ENCODE measurements around the gene TMEM236.

The TMEM236 gene

DNA sequence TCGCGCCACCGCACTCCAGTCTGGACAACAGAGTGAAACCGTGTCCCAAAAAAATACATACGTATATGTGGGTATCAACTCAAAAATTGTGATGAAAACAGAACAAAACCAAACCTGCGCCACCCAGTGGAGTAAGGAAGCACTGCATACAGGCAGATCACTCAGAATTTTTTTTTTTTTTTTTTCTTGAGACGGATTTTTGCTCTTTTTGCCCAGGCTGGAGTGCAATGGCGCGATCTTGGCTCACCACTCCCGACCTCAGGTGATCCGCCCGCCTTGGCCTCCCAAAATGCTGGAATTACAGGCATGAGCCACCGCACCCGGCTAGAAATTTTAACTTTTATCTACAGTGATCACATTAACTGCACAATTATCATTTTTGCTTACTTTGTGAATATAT, 9.1 kb upstream of the TMEM236 start:
- DNase-seq: peak; percentile 66

DNA sequence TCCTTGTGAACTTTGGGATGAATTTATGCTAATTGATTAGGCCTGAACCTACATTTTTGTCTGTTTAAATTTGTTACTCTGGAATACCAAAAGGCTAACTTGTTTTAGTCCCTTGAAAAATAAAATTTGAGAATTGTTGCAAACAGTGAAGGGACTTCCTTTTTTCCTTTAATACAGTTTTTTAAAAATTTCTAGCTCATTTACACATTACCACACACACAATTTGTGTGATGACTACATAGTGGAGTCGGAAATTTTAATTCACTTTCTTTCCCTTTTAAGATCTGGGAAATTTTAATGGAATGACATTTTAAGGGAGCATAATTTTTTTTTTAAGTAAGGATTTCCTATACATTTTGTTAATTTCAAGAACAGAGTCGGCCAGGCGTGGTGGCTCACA, 8.6 kb upstream of the TMEM236 start:
- DNase-seq: no peak

DNA sequence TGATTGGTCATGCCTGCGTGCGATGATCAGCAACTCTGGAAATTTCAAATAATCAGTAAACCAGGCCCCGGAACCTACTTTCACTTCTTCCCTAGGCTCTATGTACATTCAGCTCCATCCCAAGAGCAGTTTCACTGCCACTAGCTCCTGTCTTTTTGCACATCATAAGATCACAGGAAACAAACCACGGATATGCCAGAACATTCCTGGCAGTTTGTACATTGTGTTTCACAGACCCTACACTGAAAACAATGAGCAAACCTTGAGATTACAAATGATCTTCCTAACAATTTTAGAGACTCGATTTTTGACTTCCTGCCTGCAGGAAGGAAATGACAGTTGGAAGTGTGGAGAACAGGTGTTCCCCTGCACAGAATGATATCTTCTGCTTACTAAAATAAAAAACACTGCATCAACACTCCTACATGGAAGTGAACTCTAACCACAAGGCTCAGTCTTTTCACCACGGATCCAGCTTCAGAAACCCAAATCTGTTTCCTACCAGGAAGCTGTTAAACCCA, 7.6 kb upstream of the TMEM236 start:
- no peak for DNase-seq

DNA sequence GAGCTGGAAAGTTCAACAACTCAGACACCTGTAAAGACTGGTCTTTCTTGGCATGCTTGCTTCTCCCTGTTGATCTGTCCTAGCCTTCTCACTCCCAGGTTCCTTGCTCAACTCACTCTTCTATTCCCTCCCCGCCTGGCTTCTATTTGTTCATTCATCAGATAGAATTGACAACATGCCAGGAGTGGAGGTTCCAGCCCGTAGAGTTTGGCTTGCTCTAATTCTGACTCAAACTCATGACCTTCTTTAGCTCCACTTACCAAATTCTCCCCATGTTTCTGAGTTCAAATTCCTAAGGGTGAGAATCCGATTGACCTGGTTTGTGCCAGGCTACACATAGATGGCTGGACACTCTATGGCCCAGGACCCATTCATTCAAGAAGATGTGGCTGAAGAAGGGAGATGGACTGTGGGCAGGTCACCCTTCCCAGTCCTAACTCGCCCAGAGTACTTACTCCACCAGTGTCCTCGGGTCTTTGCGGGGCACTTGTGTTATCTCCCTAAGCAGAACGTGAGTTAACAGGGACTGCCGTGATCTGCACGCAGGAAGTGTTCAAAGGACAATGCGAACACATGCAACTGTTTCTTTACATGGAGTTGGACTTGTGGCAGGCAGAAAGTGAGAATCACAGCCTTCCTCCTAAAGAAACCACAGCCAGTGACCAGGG, 4.0 kb upstream of the TMEM236 start:
- no peak for DNase-seq

DNA sequence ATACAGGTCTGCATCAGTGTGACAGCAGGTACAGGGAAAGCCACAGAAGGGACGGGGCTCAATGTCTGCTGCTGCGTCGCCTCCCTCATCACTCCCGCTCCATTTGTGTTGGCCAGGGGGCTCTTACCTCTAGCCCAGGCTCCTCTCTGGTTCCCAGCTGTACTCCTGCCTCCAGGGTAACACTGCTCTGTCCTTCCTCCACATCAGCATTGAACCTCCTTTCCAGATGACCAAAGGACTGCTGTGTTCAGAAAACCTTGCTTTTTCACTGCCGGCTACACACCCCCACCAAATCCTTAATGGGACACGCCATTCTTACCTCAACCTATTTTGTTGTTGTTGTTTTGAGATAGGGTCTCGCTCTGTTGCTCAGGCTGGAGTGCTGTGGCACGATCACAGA, 2.1 kb upstream of the TMEM236 start:
- no peak for DNase-seq

DNA sequence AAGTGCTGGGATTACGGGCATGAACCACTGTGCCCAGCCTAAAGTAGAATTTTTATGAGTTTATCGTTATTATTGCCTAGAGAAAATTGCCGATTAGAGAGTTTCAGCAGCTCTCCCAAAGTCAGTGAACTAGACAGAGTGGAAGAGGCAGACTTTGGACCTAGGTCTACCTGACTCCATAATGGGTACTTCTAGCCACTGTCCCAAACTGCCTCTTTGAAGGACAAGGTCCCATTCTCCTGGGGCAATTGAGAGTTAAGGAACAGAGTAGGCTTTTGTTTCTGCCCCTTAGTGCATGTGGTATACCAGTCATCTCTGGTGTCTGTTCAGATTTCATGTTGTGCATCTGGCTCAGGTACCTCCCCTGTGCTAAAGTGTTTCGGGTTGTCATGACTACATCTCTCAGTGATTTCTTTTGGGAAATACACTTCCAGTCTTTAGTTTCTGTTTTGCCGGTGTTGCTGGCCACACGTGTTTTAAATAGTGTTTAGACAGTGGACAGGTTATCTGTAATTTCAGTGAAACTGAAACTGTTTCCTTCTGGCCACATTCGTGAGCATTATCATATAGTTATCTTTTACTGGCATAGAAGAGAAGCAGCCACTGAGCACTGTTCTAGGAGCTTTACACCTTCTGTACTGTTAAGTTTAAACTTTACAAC, 4.7 kb downstream of the TMEM236 start:
- no peak for DNase-seq

DNA sequence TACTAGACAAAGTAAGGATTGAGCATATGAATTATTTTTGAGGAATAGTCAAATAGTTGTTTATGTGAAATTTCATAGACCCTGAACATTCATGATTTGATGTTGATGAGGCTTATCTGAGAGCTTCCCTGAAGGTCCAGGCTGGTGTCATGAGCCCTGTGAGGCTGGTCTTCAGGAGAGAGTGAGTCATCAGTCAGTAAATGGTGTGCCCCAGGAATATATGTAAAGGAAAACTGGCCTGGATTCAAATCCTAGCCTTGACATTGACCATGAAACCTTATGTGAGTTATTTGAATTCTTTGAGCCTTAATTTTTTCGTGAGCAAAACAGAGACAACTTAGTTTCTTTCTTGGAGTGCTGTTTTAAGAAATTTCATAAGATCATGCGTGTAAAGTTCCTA, 6.2 kb downstream of the TMEM236 start:
- DNase-seq: no peak

DNA sequence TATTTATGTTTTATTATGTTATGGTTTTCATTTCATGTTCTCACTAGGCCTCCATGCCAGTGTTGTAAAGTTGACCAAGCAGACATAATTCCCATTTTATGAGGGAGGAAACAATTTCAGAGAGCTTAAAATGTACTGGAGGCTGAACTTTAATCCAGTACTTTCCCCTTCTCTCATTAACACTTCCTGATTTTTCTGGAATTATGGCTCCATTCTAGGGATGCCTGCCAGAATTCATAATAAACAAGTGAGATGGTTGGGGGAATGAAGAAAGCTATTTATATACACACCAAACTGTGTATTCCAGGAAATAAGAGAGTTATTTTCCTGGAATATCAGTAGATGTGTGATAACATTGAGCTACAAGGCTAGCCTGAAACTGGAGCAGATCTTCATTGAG, 6.9 kb downstream of the TMEM236 start:
- DNase-seq: no peak

DNA sequence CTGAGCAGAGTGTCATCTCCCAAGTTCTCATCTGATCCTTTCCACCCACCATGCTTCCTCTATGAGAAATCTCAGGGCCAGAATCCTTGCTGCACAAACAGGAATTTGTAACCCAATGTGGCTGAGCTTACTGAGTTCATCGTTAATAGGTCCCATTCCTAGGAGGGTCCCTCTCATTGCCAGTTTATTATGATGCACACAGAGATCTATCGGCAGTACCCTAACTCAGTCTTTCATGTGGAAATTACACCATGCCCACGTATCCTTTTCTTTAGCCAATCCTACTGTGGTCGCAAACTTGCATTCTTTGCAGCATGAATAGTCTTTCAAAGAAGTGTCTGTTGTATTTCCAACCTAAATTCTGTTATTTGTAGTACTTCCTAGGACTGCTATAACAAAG, 12.1 kb downstream of the TMEM236 start:
- no peak for DNase-seq

DNA sequence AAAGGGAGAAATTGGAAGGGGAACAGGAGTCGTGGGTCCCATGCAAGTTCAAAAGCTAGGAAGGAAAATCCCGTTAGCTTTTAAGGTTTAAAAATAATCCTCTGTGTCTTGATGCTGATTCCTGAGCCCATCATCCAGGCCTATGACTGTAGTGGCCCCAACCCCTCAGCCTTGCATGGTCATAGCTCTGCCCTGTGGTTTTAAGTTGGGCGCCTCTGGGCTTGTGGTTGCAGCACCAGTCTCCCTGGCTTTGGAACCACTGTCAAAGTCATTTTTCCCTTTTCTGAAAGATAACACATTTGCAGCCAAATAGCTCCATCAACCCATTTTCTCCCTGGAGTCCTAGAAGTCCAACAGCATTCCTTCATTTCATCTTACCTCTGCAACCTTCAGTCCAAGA, 13.6 kb downstream of the TMEM236 start:
- no peak for DNase-seq

DNA sequence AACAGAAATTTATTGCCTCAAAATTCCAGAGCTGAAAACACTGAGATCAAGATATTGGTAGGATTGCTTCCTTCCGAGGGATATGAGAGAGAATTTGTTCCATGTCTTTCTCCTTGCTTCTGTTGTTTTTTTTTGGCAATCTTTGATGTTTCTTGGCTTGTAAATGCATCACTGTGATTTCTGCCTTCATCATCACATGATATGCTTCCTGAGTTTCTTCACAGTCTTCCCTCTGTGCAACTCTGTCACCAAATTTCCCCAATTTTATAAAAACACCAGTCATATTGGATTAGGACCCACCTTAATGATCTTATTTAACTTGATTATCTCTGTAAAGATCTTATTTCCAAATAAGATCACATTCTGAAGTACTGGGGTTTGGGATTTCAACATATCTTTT, 14.7 kb downstream of the TMEM236 start:
- no peak for DNase-seq

DNA sequence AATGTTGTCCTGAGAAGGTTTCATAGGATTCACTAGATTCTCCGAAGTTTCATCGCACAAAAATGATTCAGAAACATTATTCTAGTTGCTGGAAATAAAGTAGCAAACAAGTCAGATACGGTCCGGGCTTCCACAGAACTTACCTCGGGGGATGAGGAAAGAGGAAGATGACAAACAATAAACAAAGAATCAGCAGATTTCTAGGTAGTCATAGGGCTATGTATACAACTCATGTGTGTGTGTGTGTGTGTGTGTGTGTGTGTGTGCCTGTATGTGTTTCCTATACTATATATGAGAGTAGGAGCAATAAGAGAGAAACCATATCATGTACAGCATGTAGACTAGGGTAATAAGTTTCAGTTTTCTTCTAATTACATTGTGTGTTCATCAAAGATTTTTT, 16.5 kb downstream of the TMEM236 start:
- DNase-seq: no peak

DNA sequence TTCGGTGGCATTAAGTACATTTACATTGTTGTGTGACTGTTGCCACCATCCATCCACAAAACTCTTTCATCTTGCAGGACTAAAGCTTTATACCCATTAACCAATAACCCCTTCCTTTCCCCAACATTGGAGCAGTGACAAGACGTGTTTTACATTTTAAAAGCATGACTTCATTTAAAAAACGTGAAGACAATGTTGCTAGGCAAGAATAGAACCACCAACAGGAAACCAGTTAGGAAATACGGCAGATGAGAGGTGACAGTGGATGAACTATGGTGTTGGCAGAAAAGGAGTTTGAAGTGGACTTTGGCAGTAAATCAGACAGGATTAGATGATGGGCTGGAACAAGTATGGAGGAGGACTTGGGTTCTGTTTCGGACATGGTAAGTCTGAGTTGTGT, 17.0 kb downstream of the TMEM236 start:
- no peak for DNase-seq

DNA sequence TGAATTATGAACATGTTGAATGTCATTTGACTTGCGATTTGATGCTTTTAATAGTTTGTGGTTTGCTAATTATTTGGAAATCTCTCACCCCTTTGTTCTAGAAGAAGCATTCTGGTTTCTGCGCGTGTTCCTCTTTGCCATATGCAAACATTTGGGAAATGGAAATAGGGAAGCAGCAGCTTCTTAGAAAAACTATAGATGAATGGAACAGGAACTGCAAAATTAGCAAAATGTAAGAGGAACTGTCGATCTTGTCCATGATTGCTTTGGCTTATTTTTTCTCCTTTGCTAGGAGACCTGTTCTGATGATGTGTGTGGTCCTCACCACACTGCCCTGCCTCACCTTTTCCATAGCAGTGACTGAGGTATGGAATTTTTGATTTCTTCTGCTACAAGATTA, 19.0 kb downstream of the TMEM236 start:
- DNase-seq: no peak

DNA sequence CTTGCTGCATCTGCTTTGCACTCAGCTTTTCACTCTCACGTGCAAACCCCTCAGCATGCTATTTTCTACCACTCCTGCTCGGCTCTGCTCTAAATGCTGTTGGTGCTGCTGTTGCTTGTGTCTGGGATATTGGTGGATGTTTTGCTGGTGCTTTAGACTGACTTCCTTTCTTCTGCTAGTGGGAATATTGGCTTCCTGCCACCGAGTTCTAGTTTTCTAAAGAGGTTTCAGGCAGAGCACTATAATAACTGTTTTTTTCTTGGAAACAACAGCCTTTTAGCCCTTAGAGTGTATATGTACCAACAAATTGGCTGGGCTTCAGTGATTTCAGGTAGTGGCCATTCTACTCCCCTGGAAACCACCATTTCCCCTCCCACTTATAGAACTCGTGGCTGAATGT, 27.8 kb downstream of the TMEM236 start:
- DNase-seq: no peak

DNA sequence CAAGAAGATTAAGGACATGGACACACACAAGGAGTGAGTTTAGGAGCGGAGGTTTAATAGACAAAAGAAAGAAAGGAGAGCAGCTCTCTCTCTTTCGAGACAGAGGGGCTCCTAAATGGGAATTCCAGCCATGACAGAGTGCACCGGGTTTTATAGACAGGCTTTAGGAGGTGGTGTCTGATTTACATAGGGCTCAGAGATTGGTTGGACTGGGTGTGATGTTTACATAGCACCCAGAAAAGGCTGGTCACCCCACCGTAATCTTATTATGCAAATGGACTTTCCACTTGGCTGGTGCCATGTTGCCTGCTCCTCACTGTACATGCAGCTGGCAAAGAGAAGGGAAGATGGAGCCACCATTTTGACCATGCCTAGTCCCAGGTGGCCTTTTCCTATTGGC, 28.7 kb downstream of the TMEM236 start:
- DNase-seq: no peak

DNA sequence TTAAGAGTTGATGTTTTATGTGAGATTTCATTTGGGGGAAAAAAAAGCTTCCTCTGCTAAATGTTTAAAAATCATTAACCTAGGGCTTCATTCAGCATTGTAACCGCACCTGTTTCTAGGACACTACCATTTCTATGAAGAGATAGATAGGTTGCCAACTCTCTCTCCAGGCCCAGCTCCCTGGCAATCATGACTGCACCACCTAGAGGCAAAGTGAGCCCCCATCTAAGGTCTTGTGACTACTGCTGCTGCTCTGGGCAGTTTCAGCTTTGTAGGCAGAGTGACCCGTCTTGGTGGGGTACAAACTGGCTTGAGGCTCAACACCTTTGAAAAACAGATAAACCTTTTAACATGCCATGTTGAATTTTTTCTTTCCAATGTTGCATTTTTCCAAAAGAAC, 29.9 kb downstream of the TMEM236 start:
- DNase-seq: no peak

DNA sequence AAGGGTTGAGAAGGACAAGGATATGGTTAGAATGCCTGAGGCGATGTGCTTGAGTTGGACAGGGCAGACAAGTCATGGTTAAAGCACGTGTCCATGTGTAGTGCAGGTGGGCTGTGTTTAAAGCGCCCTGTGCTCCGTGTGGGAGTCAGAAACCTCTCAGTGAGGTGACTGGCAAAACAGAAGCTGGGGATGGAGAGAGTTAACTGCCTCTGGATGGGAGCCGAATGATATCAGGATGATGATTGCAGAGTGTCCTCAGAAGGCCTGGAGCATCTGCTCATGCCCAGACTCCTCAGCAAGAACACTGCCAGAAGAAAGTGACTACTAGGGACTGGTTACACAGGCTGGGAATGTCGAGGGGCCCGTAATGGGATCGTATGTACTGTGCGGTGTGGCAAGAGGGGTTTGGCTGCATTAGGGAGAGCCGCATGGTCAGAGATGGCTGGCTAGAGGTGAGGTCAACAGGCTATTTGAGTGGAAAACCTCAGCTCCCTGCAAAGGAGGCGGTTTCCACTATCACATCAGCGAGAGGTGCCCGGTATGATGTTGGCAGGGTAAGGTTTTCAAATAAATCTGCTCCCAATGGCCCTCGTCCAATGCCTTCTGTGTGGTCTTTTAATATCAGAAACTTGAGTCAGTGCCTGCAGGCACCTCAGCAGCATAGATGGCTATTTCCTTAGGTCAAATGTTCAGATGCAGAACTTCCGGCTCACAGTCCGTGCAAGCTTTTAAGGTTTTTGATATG, 31.1 kb downstream of the TMEM236 start:
- DNase-seq: no peak

DNA sequence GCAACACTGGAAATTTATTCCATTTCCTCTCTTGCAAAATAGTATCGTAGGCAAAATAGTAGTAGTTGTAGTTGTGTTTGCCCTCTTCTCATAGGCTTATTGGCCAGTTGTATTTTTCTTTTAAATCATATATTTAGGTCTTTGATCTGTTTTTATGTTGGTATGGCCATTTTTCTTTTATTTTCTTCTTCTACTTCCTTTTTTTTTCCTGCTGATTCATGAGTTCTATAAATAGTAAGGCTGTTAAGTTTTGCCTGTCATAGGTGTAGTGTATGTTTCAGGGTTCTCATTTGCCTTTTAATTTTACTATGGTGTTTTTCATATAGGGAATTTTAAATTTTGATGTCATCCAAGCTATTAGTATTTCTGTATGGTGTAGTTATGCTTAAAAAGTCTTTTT, 31.8 kb downstream of the TMEM236 start:
- DNase-seq: no peak

DNA sequence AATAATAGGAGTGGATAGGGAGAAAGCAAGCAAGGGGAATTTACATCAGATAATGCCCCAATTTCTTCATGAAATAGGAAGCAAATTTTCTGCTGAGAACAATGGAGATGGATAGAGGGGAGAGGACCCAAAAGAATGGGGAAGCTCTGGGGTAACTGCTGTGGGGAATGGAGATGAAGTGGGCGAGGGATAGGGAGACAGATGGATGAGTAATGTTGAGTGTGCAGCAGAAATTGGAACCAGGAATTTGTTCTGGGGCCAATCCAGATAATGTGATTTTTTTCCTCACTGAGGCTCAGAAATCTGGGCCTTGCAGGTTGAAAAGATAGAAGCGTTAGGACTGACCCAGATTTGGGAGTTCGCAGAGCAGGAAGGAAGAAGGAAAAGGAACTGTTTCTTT, 32.7 kb downstream of the TMEM236 start:
- no peak for DNase-seq

DNA sequence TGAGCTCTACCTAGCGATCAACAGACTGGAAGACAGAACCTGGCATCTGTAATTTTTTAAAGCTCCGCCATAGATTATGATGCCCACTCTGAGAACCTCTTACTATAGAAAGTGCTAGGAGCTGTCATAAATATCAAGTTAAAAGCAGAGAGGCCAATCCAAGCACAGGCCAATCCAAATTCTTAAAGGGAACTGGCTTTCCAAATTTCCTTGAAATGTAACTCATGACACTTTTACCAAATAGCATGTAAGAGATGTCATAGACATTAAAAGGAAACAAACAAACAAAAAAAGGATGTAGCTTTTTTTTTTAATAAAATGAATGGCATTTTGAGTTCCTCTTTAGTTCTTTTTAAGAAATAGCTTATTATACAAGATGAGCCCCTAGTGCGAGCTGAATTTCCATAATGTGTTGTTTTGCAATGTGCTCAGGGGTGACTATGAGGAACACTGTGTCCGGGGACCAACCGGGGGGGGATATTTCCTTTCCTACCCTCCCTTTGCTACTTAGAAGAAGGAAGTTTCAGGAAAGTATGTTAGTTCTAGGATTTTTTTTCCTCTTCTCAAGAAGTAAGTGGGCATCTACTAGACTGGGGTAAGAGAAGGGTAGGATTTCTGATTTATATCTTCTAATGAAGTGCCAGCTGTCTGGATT, 33.4 kb downstream of the TMEM236 start:
- no peak for DNase-seq

DNA sequence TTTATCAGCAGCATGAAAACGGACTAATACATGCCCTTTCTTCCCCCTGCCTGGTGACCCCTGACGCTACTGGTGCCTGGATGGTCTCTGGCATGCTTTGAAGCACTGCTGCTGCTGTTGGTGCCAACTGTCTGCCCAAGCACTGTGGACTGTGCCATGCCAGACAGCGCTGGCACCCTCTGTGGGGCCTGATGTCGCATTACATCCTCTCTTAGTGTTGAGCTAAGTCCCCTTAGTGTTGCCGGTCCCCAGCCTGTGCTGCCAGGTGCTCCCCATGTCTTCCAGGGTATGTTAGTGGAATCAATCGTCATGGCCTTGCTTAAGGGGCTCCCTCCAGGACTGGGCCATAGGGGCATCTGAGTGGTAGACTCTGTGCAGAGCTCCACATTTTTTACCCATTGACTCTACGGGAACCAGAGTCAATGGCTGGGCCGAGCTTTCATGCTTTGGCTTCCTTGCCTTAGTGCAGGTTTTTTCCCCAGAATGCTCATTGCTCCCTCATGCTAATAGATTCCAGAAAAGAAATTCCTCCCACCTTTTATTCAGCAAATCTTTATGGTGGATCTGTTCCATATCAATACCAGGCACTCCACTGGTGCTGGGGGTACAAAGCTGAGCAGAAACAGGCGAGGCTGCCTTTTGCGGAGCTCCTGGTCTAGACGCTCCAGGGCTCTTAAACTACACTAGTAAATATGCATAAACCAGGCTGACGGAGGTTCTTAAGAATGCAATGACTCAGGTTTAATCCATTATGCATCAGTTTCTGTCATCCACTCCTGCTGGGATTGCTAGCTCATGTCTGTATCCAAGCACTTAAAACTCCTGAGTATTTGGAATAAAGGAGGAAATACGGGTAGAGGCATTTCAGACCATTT, 35.3 kb downstream of the TMEM236 start:
- no peak for DNase-seq

DNA sequence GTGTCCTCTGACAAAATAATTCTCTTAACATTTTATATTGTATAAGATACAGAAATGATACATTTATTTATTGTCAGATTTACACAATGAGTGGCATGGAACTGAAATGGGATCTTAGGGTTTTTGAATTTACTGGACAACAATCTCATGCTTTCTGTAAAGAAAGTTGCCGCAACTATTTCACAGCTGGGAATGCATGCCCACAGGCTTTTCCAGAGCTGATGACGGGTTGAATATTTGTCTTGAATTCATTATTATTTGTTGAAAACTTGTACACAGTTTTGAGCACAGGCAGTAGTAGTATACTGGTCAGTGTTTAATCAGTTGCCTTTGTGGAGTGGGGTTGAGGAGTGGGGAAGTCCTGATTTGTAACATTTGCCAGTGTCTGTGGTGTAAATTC, 36.6 kb downstream of the TMEM236 start:
- DNase-seq: no peak

Data from activated gamma-delta T cell treated with Interleukin-2 at 50 U/mL for 16 hours (primary cell).